GM19468 (cell line): Measurements from ENCODE around the gene KRTAP19-8.
A peak's percentile ranks its signal among the peaks of the same experiment; 100 is the strongest.

Experiments
- ATAC-seq: cut with Tn5 transposase; IDR thresholded peaks from one replicate; pipeline ENCODE4 v1.9.1; 2021; ENCODE audit warnings: mild to moderate bottlenecking, moderate library complexity, moderate number of reproducible peaks; ENCODE audit not compliant: unreplicated experiment; ENCODE audit errors: extremely low read depth

Gene KRTAP19-8

DNA sequence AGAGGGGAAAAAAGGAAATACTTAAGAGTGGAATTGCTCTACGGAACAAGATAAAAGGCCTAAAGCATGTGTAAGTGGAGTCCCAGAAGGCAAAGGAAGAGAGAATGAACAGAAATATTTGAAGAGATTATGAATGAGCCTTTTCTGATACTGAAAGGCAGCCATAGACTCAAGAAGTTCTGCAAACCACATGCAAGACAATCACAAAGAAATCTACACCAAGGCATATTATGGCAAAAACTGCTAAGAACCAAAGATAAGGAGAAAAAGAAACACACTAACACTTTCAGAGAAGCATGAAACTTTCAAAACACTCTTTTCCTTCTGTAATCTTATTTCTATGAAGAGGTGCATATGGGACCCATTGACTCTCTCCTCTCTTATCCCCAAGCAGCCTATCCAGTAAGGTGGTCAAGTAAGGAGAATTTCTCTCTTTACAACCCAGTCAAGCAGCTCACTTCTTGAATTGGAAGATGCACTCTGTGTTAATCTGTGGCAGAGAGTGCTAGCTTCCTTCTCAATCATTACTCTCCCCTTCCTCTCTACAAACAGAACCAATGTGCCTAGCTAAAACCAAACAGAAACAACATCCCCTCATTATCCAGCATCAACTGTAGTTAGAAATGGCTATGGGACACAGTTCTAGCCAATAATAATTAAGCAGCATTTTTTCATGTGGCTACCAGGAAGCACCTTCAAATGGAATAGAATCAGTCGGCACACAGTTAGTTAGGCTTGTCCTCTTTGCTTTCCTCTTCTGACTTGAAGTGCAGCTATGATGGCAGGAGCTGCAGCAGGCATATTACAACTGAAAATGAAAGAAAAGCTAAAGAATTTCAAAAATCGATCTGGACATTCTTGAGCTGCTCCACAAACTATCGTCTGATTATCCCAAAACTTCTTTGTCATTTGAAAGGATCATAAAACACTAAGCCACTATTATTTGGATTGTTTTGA lies 25.9 kb downstream of the KRTAP19-8 start:
- ATAC-seq, result peak; percentile 17

DNA sequence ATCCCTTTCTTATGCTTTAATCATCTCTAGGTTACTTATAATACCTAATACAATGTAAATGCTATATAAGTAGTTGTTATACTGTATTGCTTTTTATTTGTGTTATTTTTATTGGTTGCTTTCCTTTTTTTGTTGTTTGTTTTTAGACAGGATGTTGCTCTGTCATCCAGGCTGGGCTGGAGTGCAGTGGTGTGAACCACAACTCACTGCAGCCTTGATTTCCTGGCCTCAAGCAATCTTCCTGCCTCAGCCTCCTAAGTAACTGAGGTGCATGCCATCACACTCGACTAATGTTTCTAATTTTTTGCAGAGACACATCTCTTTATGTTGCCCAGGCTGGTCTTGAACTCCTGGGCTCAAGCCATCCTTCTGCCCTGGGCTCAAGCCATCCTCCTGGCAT lies 26.9 kb downstream of the KRTAP19-8 start:
- no peak for ATAC-seq

- ATAC-seq, result no peak
Observed at GRCh38 chr21:31008355-31008754, 29.9 kb downstream of the KRTAP19-8 start.

GRCh38 chr21:31005019-31005418 lies 33.3 kb downstream of the KRTAP19-8 start:
- no peak for ATAC-seq

DNA sequence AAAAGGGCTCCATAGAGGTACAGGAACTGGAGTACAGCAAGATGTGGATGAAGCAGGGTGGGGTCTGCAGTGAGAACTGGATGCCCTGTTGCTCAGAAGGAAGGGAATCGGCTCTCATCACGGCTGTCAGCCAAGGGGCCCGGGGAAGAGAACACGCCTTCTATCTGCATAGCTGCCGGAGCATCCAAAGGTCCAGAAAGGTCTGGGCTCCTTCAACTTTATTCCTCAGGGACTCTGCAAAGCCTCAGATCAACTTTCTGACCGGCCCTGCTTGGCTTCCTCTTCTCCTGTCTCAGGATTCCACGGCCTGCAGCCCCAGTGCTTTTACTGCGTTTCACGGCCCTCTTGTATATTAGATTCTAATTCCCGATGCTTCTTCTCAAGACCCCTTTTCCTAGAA lies 34.8 kb downstream of the KRTAP19-8 start:
- ATAC-seq, result no peak

GRCh38 chr21:30997541-30997940 lies 40.7 kb downstream of the KRTAP19-8 start:
- ATAC-seq, result no peak

GRCh38 chr21:30996728-30997127 lies 41.5 kb downstream of the KRTAP19-8 start:
- ATAC-seq, result no peak

GRCh38 chr21:30994932-30995331 lies 43.3 kb downstream of the KRTAP19-8 start:
- ATAC-seq, result no peak

- no peak for ATAC-seq
Observed at GRCh38 chr21:30990514-30991262, 47.6 kb downstream of the KRTAP19-8 start.

DNA sequence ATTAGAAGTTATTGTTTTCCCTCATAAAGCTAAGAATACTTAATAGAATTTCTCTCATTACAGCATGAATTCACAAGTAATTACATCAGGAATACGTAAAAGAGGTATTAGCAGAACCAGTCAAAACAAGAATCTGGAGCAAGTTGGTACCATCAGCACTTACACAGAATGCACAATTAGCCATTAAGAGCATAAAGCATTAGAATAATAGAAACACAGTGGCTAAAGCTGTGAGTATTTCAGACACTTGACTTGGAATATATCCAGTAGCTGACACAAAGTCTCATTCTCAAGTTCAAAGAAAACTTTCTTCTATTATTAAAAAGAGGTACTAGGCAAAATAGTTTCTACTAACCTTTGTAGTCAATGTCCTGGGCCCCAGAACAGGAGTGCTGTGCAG lies 49.6 kb downstream of the KRTAP19-8 start:
- ATAC-seq, result no peak
